Smooth muscle cell (in vitro differentiated cells): ENCODE results near the gene SUN1. TPM values are rescaled to one million over a fixed set of nuclear protein-coding genes. Genes with fewer than 3 reads are reported as not detected.

Experiments used
- DNase-seq: peaks from one replicate; lab custom pipeline; 2025; ENCODE audit not compliant: unreplicated experiment; lab: John Stamatoyannopoulos, UW
- H2AFZ ChIP-seq: fragments of 200-600 bp; sonication (generic); 2 replicates; pipeline ENCODE4 v1.6.0; 2016; ENCODE audit warnings: antibody characterized with exemption, low read depth, mild to moderate bottlenecking
- H3F3A ChIP-seq: fragments of 200-600 bp; sonication (generic); 2 replicates; pipeline ENCODE4 v1.6.0; 2017; ENCODE audit warnings: antibody characterized with exemption, low read depth
- H3K27ac ChIP-seq: fragments of 200-600 bp; sonication (generic); 2 replicates; pipeline ENCODE4 v1.5.1; 2016; ENCODE audit warnings: low read depth, mild to moderate bottlenecking
- H3K27me3 ChIP-seq: fragments of 200-600 bp; sonication (generic); 2 replicates; pipeline ENCODE4 v1.6.1; 2016; ENCODE audit warnings: low read depth, mild to moderate bottlenecking
- H3K36me3 ChIP-seq: fragments of 200-600 bp; sonication (generic); 2 replicates; pipeline ENCODE4 v1.5.1; 2016; ENCODE audit warnings: low read depth
- H3K4me1 ChIP-seq: fragments of 200-600 bp; sonication (generic); 2 replicates; pipeline ENCODE4 v1.5.1; 2016; ENCODE audit warnings: low read depth
- H3K4me2 ChIP-seq: fragments of 200-600 bp; sonication (generic); 2 replicates; pipeline ENCODE4 v1.6.0; 2016; ENCODE audit warnings: mild to moderate bottlenecking
- H3K4me3 ChIP-seq: fragments of 200-600 bp; sonication (generic); 2 replicates; pipeline ENCODE4 v1.5.1; 2016; ENCODE audit warnings: mild to moderate bottlenecking
- H3K79me2 ChIP-seq: fragments of 200-600 bp; sonication (generic); 2 replicates; pipeline ENCODE4 v1.6.0; 2016; ENCODE audit warnings: low read depth, mild to moderate bottlenecking
- H3K9ac ChIP-seq: fragments of 200-600 bp; sonication (generic); 2 replicates; pipeline ENCODE4 v1.6.0; 2016; ENCODE audit warnings: low read depth
- H3K9me3 ChIP-seq: fragments of 200-600 bp; sonication (generic); replicated peaks from 2 replicates; pipeline ENCODE4 v1.5.1; 2016; ENCODE audit warnings: low read depth
- H4K20me1 ChIP-seq: fragments of 200-600 bp; sonication (generic); 2 replicates; pipeline ENCODE4 v1.6.0; 2016; ENCODE audit warnings: low read depth
- CTCF ChIP-seq: fragments of 200-600 bp; sonication (generic); IDR thresholded peaks from 2 replicates; pipeline ENCODE4 v1.5.1; 2017; ENCODE audit warnings: borderline replicate concordance, mild to moderate bottlenecking, antibody characterized with exemption; ENCODE audit not compliant: insufficient read depth, poor library complexity, severe bottlenecking
- WGBS: methylation state at CpG from one replicate; pipeline ENCODE4 v1.1.7; 2016; ENCODE audit warnings: low lambda C conversion rate; 5-methylcytosine and 5-hydroxymethylcytosine counted together
- polyA plus RNA-seq: library from polyadenylated mRNA; unstranded; fragments of >200 nt; fragmentation: Nextera tagmentation; extraction: Ambion mirVana; gene quantifications from 2 replicates; pipeline ENCODE4 v1.2.1, GENCODE V29; 2016
- total RNA-seq: library from RNA; depleted of rRNA; stranded (reverse); fragments of >200 nt; gene quantifications from 2 replicates; pipeline ENCODE4 v1.2.3, GENCODE V29; 2014

The SUN1 gene
- total and polyA plus RNA-seq, 2 experiments from 2014 or later: 50.7 to 90.3 TPM

- H2AFZ ChIP-seq: no peak overlapping the region
- no peaks in the 10 kb centered on the region for H3K27me3 ChIP-seq
- DNase-seq: no peak
- H3K4me1 ChIP-seq: peaks cover 7% of the 10 kb centered on the region
- H3K4me3 ChIP-seq: peak overlapping the region; percentile 84
- peak overlapping the region; percentile 60 for H3K27ac ChIP-seq
- no peak for TF ChIP-seq CTCF
- H4K20me1 ChIP-seq: peaks cover 48% of the 10 kb centered on the region
- H3K79me2 ChIP-seq: peaks cover 53% of the 10 kb centered on the region
- 31% methylated on average over 22 of the region's 47 CpGs for WGBS
- no peaks in the 10 kb centered on the region for H3K9me3 ChIP-seq
- H3K4me2 ChIP-seq: peak overlapping the region; percentile 87
- H3K9ac ChIP-seq: peak overlapping the region; percentile 88
- H3K36me3 ChIP-seq: no peaks in the 10 kb centered on the region
- peaks cover 28% of the 10 kb centered on the region for H3F3A ChIP-seq
Observed at GRCh38 chr7:877312-878232, 45.3 kb downstream of the SUN1 start.

GRCh38 chr7:879093-879492, 46.8 kb downstream of the SUN1 start:
- WGBS: 95% methylated on average over 15 of the region's 15 CpGs
- peaks cover 7% of the 10 kb centered on the region for H3K4me1 ChIP-seq
- H3K9ac ChIP-seq: no peak overlapping the region
- DNase-seq: no peak
- peaks cover 68% of the 10 kb centered on the region for H3K79me2 ChIP-seq
- no peak overlapping the region for H3K27ac ChIP-seq
- H3K4me2 ChIP-seq: no peak overlapping the region
- H3K9me3 ChIP-seq: no peaks in the 10 kb centered on the region
- TF ChIP-seq CTCF: no peak
- H3K4me3 ChIP-seq: no peak overlapping the region
- no peaks in the 10 kb centered on the region for H3K36me3 ChIP-seq
- peaks cover 15% of the 10 kb centered on the region for H3F3A ChIP-seq
- no peaks in the 10 kb centered on the region for H3K27me3 ChIP-seq
- H4K20me1 ChIP-seq: peaks cover 63% of the 10 kb centered on the region
- no peak overlapping the region for H2AFZ ChIP-seq

- Histone ChIP-seq H3K4me1 (peaks cover 7% of the 10 kb centered on the region), H3K9me3 (no peaks in the 10 kb centered on the region), H3K36me3 (no peaks in the 10 kb centered on the region), H3K27ac (no peak overlapping the region), H3K4me2 (no peak overlapping the region), H3K27me3 (no peaks in the 10 kb centered on the region), H3F3A (peaks cover 9% of the 10 kb centered on the region), H2AFZ (no peak overlapping the region), H3K9ac (no peak overlapping the region), H3K4me3 (no peak overlapping the region), H4K20me1 (peaks cover 69% of the 10 kb centered on the region), H3K79me2 (peaks cover 73% of the 10 kb centered on the region)
- no peak for DNase-seq
- 96% methylated on average over 14 of the region's 14 CpGs for WGBS
- TF ChIP-seq CTCF: no peak
Observed at GRCh38 chr7:879706-880105, 47.4 kb downstream of the SUN1 start.
